Stimulated activated CD4-positive, alpha-beta T cell treated with anti-CD3 and anti-CD28 coated beads, TNF-alpha, amount 100 ng/mL, for 48 hours (primary cell): ENCODE measurements around the gene ZNF503.
"Not testable (repeated sequence)": the region's sequence is repeated elsewhere in the genome, so short reads cannot be mapped to it uniquely, and the experiment has no call there.

Experiments used
- DNase-seq, 3 donors: peaks; one replicate each; pipeline ENCODE4 v3.0.0-alpha.2; 2020; ENCODE audit warnings: low read depth in 3 of 3

Gene ZNF503

GRCh38 chr10:75395066-75395931 lies 6.3 kb downstream of the ZNF503 start:
- DNase-seq: no peak

GRCh38 chr10:75394221-75394620 lies 7.3 kb downstream of the ZNF503 start:
- DNase-seq: no peak

GRCh38 chr10:75392744-75393143 lies 8.8 kb downstream of the ZNF503 start:
- no peak for DNase-seq

GRCh38 chr10:75392271-75392670 lies 9.3 kb downstream of the ZNF503 start:
- DNase-seq: no peak

- DNase-seq: no peak
Observed at GRCh38 chr10:75390178-75390577, 11.4 kb downstream of the ZNF503 start.

- no peak for DNase-seq
Observed at GRCh38 chr10:75388082-75388481, 13.5 kb downstream of the ZNF503 start.

- DNase-seq: no peak
Observed at GRCh38 chr10:75386128-75386527, 15.4 kb downstream of the ZNF503 start.

GRCh38 chr10:75379817-75380216 lies 21.7 kb downstream of the ZNF503 start:
- DNase-seq: no peak

GRCh38 chr10:75379212-75379724 lies 22.3 kb downstream of the ZNF503 start:
- DNase-seq: no peak

GRCh38 chr10:75378379-75378778 lies 23.2 kb downstream of the ZNF503 start:
- no peak for DNase-seq

- no peak for DNase-seq
Observed at GRCh38 chr10:75377869-75378268, 23.7 kb downstream of the ZNF503 start.

GRCh38 chr10:75375838-75376237 lies 25.7 kb downstream of the ZNF503 start:
- DNase-seq: no peak

GRCh38 chr10:75371010-75371409 lies 30.6 kb downstream of the ZNF503 start:
- no peak for DNase-seq

GRCh38 chr10:75369838-75370237 lies 31.7 kb downstream of the ZNF503 start:
- not testable (repeated sequence) for DNase-seq

GRCh38 chr10:75367901-75368300 lies 33.7 kb downstream of the ZNF503 start:
- no peak for DNase-seq

GRCh38 chr10:75367021-75367487 lies 34.5 kb downstream of the ZNF503 start:
- no peak for DNase-seq

GRCh38 chr10:75363431-75363830 lies 38.1 kb downstream of the ZNF503 start:
- no peak for DNase-seq

GRCh38 chr10:75359876-75360275 lies 41.7 kb downstream of the ZNF503 start:
- DNase-seq: not testable (repeated sequence)

GRCh38 chr10:75358835-75359421 lies 42.6 kb downstream of the ZNF503 start:
- no peak for DNase-seq

GRCh38 chr10:75358132-75358531 lies 43.4 kb downstream of the ZNF503 start:
- DNase-seq: no peak

GRCh38 chr10:75357500-75357899 lies 44.1 kb downstream of the ZNF503 start:
- no peak for DNase-seq

GRCh38 chr10:75356484-75356883 lies 45.1 kb downstream of the ZNF503 start:
- no peak for DNase-seq

GRCh38 chr10:75355706-75356105 lies 45.9 kb downstream of the ZNF503 start:
- no peak for DNase-seq
